GM18508 (cell line): ENCODE results near the gene FAM131A.
A peak's percentile ranks its signal among the peaks of the same experiment; 100 is the strongest.

Experiments
- ATAC-seq: cut with Tn5 transposase; IDR thresholded peaks from one replicate; pipeline ENCODE4 v1.9.1; 2021; ENCODE audit warnings: moderate number of reproducible peaks; ENCODE audit not compliant: insufficient read depth, unreplicated experiment

Gene FAM131A

GRCh38 chr3:184354121-184354728 is 16.8 kb downstream of the FAM131A start:
- ATAC-seq = no peak

GRCh38 chr3:184354754-184355153 is 17.4 kb downstream of the FAM131A start:
- no peak for ATAC-seq

DNA sequence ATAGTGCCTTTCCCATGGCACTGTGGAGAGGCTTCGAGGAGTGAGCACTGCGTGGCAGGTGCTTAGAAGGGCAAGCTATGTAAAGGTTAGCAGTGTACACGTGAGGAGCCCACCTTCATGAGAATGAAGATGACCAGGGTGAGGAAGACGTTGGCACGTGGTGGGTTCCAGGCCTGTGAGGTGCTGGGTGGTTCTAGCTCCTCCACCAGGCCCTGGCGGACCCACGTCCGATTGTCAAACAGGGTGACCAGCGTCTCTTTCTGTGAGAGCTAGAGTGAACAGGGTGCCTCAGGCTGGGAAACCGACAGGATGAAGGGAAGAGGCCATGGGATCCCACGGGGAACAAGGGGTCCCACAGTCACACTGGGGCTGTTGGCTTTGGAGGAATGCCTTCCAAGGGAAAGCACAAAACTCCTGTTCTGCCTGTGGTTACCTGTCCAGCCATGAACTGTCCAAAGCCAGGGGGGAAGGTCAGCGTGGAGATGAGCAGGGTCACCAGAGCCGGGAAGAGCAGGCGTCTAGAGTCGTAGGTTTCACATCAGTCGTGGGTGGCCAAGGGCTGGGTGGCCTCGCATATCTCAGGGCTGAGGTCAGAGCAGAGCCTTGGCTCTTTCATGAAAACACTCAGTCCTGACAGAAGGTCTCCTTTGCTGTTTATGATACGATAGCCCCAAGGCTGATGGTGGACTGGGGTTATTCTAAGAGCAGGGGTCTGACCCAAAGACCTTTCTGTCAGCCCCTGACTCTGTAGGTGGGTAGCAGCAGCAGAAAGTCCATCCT is 18.1 kb downstream of the FAM131A start:
- ATAC-seq = no peak

DNA sequence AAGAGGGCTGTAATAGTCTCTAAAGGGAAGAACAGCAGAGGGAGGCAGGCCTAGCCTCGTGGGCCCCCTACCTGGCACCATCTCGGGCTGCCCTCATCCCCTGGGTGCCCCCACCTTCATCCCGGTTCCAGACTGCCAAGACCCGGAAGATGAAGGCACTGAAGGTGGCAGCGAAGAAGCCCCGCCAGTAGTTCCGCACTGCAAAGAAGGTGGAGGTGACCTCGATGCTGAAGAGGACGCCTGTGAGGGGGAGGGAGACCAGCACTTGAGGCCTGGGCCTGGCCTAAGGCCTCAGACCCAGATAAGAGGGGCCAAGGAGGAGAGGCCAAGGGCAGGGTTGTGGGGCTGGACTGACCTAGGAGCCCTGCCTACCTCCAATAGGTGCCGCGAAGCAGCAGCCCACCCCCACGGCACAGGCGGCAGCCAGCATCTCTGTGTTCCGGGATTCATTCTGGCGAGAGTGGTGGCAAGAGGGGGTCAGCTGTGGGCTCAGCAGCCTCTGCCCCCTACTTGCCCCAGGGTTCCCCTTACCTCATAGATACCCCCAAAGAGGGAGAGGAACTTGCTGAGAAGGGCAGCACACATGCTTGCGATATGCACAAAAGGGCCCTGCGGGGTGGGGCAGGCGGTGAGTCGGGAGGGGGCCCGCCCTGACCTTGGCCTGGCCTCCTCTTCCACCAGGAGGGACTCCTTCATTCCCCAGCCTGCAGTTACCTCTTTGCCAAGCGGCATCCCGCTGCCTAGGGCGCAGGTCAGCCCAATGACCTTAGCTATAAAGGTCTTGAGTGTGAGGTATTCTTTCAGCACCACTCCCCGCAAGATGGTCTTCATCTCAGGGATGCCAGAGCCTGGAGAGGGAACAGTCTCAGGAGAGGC is 20.1 kb downstream of the FAM131A start:
- ATAC-seq = no peak

DNA sequence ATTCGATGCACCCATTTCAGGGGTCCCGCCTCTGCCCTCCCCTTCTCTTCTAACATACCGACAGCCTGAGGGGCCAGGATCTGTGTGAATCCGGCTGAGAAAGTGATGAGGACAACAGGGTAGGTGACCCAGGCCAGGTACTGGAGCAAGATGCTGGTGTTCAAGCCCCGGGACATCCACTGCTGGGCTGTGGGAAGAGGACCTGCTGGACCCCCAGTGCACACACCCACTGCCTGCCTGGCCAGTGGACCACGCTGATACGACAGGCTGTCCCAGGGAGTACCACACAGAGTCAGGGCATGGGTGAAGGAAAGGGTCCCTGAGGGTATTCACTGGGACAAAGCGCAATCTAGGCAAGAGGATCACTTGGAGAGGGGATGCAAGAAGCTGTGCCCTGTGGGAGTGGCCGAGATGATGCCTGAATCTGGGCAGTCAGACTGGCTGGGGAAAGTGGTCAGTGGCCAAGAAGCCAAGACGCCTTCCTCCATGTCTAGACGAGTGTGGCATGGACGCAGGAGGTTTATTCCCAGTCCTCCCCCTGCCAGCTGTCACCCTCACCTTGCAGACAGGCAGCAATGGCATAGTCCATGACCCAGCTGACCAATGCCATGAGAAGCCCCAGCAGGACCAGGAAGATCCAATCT is 20.8 kb downstream of the FAM131A start:
- ATAC-seq = no peak

GRCh38 chr3:184358921-184359350 is 21.5 kb downstream of the FAM131A start:
- no peak for ATAC-seq

GRCh38 chr3:184359610-184360009 is 22.2 kb downstream of the FAM131A start:
- ATAC-seq = no peak

DNA sequence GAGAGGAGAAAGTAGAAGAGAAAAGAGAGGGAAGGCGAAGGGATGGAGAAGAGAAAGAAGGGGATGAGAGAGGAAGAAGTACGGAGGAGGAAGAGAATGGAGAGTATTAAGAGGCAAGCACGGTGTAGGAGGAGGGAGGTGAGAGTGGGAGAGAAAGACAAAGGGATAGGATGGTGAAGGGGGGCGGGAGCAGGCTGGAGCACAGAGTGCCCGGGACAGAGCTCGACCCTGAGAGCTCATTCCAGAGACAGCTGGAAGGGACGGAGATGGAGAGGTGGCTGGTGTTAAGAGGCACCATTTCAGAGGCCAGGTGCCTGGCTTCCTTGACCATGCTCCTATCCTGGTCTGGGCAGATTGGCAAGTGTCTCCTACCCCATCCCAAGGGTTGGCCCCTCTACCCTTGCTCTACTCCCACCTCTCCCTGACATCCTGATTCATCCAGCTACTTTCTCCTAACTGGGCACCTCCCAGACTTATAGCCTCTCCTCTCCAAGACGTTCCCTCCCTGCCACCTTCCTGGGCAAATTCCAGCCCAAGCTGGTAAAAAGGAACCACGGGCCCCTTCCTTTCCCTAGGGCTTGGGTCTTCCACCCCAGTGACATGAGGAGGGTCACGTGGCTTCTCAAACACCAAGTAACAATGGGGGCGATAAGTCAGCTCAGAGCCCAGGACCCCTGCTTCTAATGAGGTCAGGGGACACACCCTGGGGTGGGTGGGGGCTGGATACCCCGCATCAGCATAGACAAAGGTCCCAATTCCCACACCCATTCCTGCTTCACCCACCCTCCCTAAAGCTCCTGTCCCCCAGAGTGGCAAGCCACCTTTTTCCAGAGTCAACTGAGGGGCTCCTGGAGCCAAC is 22.9 kb downstream of the FAM131A start:
- ATAC-seq = no peak

GRCh38 chr3:184360929-184361531 is 23.6 kb downstream of the FAM131A start:
- no peak for ATAC-seq

DNA sequence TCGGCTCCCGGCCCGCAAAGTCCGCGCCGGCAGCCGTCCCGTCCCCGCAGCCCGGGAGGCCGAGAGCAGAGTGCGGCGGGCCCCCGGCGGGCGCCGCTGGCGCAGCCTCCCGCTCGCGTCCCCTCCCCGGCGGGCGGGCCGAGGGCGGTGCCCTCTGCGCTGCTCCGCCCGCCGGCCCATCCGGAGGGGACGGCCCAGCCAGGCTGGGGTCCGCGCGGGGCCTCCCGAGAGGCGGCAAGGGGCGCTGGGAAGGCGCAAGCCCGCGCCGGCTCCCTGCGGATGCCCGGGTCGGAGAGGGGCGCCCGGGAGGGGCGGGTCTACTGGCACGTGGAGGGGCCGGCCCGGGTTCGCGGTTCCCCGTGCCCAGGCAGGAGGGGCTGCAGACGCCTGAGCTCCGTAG is 24.1 kb downstream of the FAM131A start, which contains the start of the genes CLCN2 and POLR2H:
CLCN2 (minus strand) TSS at position 74 of the 400 bp plus-strand sequence. CDS start 126 bp downstream, outside the sequence.
POLR2H (plus strand) TSS at position 179 of the 400 bp plus-strand sequence. CDS start 1,783 bp downstream, outside the sequence.
- no peak for ATAC-seq

DNA sequence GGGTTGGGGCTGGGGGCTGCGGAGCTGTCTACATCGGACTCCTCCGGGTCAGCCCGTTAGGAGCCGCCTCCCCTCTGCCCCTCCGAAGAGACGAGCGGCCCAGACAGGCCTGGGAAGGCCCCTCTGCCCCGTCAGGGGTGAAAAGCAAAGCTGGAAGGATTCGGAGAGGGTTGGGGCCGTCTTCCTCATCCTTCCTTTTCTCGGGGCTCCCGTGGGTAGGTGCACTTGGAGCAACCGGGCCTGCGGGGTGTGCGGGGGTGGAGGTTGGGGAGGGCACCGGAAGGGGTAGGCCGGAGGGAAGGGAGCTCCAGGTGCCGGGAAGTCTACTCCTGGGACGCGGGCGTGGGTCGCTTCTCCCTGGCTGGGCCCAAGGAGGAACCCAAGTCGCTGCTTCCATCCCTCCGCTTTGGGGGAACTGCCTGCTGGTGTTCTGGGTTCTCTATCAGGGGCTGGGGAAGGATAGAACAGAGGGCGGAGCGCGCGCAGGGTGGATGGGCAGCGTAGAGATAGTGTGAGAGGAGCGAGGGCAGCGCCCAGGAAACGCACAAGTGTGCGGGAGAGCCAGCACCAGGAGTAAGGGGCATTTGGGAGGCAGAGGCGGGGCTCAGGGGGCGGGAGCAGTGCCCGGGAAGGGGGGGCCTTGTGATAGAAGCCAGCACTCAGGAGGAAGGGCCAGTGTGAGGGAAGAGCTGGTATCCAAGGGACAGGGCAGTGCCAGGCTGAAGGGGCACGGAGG is 24.7 kb downstream of the FAM131A start:
- no peak for ATAC-seq

DNA sequence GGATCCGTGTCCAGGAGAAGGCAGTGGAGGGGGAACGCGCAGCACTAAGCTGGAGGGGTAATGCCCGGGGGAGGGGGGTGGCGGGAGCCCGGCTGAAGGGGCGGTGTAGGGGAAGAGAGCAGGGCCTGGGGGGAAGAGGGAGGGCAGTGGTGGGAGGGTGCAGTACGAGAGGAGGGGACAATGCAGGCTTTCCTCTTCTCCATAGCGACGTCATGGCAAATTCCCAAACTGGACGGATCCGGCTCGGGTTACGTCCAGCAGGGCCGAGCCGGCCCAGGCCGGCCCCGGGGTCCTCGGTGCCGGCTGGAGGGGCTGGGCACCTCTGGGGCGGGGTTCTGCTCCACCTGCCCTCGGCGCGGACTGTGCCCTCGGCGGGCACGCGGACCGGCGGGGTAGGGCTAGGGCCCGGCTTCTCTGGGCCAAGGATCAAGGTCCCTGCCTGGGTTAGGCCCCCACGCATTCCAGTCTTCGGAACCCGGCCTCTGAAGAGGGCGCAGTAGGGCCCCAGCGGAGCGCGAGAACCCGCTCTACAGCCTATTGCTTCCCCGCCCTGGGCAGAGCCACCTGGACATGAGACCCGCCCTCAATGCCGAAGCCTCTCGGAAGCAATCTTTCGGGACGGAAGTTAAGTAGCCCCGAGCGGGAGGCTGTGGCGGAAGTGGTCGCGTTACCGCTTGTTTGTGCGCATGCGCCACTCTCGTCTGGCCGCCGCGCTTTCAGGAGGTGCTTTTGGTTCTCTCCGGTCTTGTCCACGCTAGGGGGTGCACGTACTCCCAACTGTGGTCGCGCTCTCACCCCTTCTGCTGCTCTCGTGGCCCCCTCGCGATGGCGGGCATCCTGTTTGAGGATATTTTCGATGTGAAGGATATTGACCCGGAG is 25.5 kb downstream of the FAM131A start:
- ATAC-seq = peak; percentile 82

- no peak for ATAC-seq
These were observed 29.4 kb downstream of the FAM131A start for GRCh38 chr3:184366619-184367289.

DNA sequence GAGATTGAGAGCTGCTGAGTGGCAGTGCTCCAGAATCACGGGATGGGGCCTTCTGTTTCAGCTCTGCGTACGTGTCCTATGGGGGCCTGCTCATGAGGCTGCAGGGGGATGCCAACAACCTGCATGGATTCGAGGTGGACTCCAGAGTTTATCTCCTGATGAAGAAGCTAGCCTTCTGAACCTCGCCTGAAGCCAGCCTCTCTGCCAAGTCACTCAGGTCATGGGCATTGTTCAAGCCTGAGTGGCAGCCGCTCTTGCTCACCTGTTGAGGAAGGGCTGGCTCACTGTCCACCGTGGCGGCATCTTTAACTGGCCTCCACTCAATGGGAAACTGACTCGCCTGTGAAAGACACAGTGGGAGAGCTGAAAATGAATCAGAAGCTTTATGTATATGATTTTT is 30.7 kb downstream of the FAM131A start:
- no peak for ATAC-seq

- no peak for ATAC-seq
These were observed 31.3 kb downstream of the FAM131A start for GRCh38 chr3:184368586-184369183.

- ATAC-seq = no peak
These were observed 34.2 kb downstream of the FAM131A start for GRCh38 chr3:184371570-184372018.
